Measurements from ENCODE around the gene TBX10. TPM values are rescaled to one million over a fixed set of nuclear protein-coding genes. Genes with fewer than 3 reads are reported as not detected.
A peak's percentile ranks its signal among the peaks of the same experiment; 100 is the strongest.

TBX10 gene
- total and polyA plus RNA-seq, 7 experiments from 2014 or later: not detected

DNA sequence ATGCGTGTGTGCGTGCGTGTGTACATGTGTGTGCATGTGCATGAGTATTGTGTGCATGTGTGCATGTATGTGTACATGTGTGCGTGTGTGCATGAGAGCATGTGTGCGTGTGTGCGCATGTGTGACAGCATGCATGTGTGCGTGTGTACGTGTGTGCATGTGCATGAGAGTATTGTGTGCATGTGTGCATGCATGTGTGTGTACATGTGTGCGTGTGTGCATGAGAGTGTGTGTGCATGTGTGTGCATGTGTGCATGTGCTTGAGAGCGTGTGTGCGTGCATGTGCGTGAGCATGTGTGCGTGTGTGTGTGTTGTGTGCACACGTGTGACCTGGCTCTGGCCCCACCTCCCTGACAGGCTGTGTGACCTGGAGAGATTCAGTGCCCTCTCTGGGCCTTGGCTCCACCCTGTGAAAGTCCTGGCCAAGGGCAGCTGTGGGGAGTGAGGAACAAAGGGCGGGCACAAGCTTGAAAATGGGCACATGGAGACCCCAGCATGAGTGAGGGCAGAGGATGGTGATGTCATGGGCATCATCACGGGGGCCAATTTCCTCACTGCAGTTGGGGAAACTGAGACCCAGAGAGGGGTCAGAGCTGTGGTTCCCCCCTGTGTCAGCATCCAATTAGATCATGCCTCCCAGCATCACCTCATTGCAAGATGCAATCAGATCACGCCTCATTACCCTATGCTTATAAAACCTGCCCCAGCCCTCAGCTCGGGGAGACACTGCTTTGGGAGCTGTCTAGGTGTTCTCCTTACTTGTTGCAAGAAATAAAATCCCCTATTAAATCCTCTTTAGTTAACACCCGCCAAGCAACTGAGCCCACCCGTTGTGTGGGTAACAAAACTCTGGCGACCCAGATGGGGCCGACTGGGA is 10.3 kb upstream of the TBX10 start:
- ATAC-seq (no peak), DNase-seq (no peak)
- intact Hi-C loops (cut with micrococcal nuclease): loop anchor here in 1 of 2 donors (1.0 kb wide), 1 partner anchor 20 kb away; no protein-coding TSS in a partner anchor
- peaks cover 11 to 41% (median 35%) of the 10 kb centered on the region in 7 donors for H3K4me1 Mint-ChIP-seq
- H3K27me3 Mint-ChIP-seq: peaks cover 0 to 21% (median 5%) of the 10 kb centered on the region in 5 donors
- no peaks in the 10 kb centered on the region for H3K36me3 Mint-ChIP-seq
- Histone ChIP-seq H3K9me3 (ENCODE audit: control insufficient read depth in 2 of 3, low read length in 3 of 3) (no peaks in the 10 kb centered on the region), H3K27me3 (ENCODE audit: control insufficient read depth in 2 of 2, insufficient read depth in 2 of 2, low read length in 2 of 2) (no peaks in the 10 kb centered on the region), H3K27ac (ENCODE audit: low read depth, low read length) (peak overlapping the region; percentile 83), H3K4me3 (ENCODE audit: low read length) (peak overlapping the region; percentile 73), H3K36me3 (ENCODE audit: control insufficient read depth in 2 of 3, insufficient read depth in 3 of 3, low read length in 3 of 3) (no peaks in the 10 kb centered on the region), H3K4me1 (ENCODE audit: control insufficient read depth in 2 of 2, insufficient read depth in 2 of 2, low read length in 2 of 2) (peaks cover 23 to 38% of the 10 kb centered on the region in 2 donors)
- peaks cover 0 to 3% (median 0%) of the 10 kb centered on the region in 11 donors for H3K9me3 Mint-ChIP-seq
- CTCF ChIA-PET: interaction anchor here (0.9 to 2.3 kb wide), 5 partner anchors 18 to 57 kb away, joined by 3 to 9 read pairs (median 4); partner anchors contain the start of gene NUDT8
- POLR2A ChIA-PET: interaction anchor here (0.9 to 1.3 kb wide), 2 partner anchors 17 to 20 kb away, joined by 3 to 13 read pairs; partner anchors contain the start of gene NUDT8
- H3K4me3 Mint-ChIP-seq: peak overlapping the region; percentile 80 to 96 (median 92)
- H3K27ac Mint-ChIP-seq: peak overlapping the region; percentile 90 to 99 (median 96)

DNA sequence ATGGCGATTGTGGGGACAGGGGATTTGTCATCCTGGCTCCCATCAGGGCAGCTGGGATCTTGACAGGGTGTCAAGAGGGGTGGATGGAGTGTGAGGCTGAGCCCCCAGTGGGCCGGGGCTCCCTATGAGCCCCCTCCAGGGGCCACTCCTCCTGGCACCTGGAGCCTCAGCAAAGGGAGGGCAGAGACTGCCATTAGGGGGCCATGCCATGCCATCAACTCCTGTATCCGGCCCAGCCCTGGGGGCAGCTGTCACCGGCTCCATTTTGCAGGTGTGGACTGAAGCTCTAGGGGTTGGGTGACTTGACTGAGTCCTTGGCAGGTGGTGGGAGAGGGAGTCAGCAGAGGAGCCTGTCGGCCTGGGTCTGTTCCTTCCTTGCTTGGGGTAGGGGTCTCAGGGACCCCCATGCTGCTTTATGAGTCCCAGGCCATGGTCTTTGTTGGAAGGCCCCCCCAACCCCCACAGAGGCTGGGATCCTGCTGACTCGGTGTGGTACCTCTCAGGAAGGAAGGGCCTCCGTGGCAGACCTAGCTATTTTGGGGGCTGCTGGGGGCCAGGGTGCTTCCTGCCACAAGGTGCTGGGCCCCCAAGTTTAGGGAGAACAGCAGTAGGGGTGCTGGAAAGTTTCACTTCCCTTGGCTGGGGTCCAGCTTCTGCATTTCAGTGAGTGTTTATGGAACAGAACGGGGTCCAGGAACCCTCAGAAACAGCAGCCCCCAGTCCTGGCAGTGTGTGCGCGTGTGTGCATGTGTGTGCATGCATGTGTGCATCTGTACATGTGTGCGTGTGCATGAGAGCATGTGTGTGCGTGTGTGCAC is 9.4 kb upstream of the TBX10 start:
- H3K36me3 ChIP-seq (ENCODE audit: control insufficient read depth in 2 of 3, insufficient read depth in 3 of 3, low read length in 3 of 3): no peaks in the 10 kb centered on the region
- ATAC-seq (no peak), DNase-seq (no peak)
- Mint-ChIP-seq H3K36me3 (no peaks in the 10 kb centered on the region), H3K27ac (peak overlapping the region in 3 of 9 donors; percentile 19 to 56 (median 26)), H3K4me3 (peak overlapping the region in 2 of 10 donors; percentile 40 to 59), H3K9me3 (peaks cover 0 to 3% (median 0%) of the 10 kb centered on the region in 11 donors), H3K27me3 (peaks cover 0 to 18% (median 5%) of the 10 kb centered on the region in 5 donors), H3K4me1 (peaks cover 11 to 41% (median 35%) of the 10 kb centered on the region in 7 donors)
- peaks cover 23 to 38% of the 10 kb centered on the region in 2 donors for H3K4me1 ChIP-seq (ENCODE audit: control insufficient read depth in 2 of 2, insufficient read depth in 2 of 2, low read length in 2 of 2)
- H3K27ac ChIP-seq (ENCODE audit: low read depth, low read length): no peak overlapping the region
- CTCF ChIA-PET: interaction anchor here (0.7 to 2.3 kb wide), 6 partner anchors 10 to 298 kb away, joined by 3 to 8 read pairs (median 4); no protein-coding TSS in a partner anchor
- POLR2A ChIA-PET: interaction anchor here (0.6 to 1.2 kb wide), 3 partner anchors 10 to 65 kb away, joined by 4 to 5 read pairs (median 4); no protein-coding TSS in a partner anchor
- H3K9me3 ChIP-seq (ENCODE audit: control insufficient read depth in 2 of 3, low read length in 3 of 3): no peaks in the 10 kb centered on the region
- no peak overlapping the region for H3K4me3 ChIP-seq (ENCODE audit: low read length)
- H3K27me3 ChIP-seq (ENCODE audit: control insufficient read depth in 2 of 2, insufficient read depth in 2 of 2, low read length in 2 of 2): no peaks in the 10 kb centered on the region
- intact Hi-C loops (cut with micrococcal nuclease): loop anchor here in 1 of 2 donors (1.0 kb wide), 1 partner anchor 10 kb away; no protein-coding TSS in a partner anchor

DNA sequence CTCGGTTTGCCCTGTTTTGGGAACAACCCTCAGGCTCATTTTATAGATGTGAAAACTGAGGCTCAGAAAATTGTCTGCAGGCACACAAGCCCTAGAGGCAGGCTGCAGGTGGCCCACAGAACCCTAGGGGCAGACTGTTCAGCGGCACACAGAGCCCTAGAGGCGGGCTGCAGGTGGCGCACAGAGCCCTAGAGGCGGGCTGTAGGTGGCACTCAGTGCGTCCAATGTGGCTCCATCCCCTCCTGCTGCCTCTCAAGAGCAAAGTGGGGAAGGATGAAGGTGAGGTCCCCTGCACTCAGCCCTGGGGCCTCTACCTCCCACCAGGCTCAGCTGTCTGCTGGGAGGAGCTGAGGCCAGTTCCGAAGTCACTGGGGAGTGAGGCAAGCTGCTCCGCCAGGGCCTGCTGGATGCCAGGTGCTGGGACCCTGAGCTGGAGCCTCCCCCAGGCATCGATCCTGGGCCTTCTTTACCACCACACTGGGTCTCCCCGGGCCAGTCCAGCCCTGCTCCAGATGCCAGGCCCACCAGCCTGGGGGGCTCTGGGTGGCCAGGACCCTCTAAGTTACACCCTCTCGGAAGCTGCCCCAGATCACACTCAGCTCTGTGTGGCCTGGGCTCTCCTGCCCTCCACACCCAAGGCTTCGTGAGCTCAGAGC is 8.7 kb upstream of the TBX10 start:
- DNase-seq: peak in 7 of 9 donors; percentile 48 to 69 (median 58)
- no peaks in the 10 kb centered on the region for H3K36me3 ChIP-seq (ENCODE audit: control insufficient read depth in 2 of 3, insufficient read depth in 3 of 3, low read length in 3 of 3)
- peaks cover 11 to 41% (median 35%) of the 10 kb centered on the region in 7 donors for H3K4me1 Mint-ChIP-seq
- H3K4me1 ChIP-seq (ENCODE audit: control insufficient read depth in 2 of 2, insufficient read depth in 2 of 2, low read length in 2 of 2): peaks cover 23 to 38% of the 10 kb centered on the region in 2 donors
- intact Hi-C loops (cut with micrococcal nuclease): loop anchor here in 1 of 2 donors (1.0 kb wide), 1 partner anchor 11 kb away; no protein-coding TSS in a partner anchor
- no peak overlapping the region for H3K4me3 ChIP-seq (ENCODE audit: low read length)
- CTCF ChIA-PET: interaction anchor here (1.0 to 2.3 kb wide), 6 partner anchors 11 to 297 kb away, joined by 3 to 8 read pairs (median 4); no protein-coding TSS in a partner anchor
- peaks cover 0 to 15% (median 5%) of the 10 kb centered on the region in 5 donors for H3K27me3 Mint-ChIP-seq
- POLR2A ChIA-PET: interaction anchor here (0.6 to 2.4 kb wide), 4 partner anchors 11 to 64 kb away, joined by 4 to 9 read pairs (median 4); partner anchors contain the start of gene NUDT8
- H3K4me3 Mint-ChIP-seq: peak overlapping the region in 6 of 10 donors; percentile 12 to 71 (median 40)
- no peaks in the 10 kb centered on the region for H3K9me3 ChIP-seq (ENCODE audit: control insufficient read depth in 2 of 3, low read length in 3 of 3)
- ATAC-seq: peak; percentile 89
- peaks cover 0 to 3% (median 0%) of the 10 kb centered on the region in 11 donors for H3K9me3 Mint-ChIP-seq
- H3K27ac ChIP-seq (ENCODE audit: low read depth, low read length): no peak overlapping the region
- H3K27me3 ChIP-seq (ENCODE audit: control insufficient read depth in 2 of 2, insufficient read depth in 2 of 2, low read length in 2 of 2): no peaks in the 10 kb centered on the region
- no peaks in the 10 kb centered on the region for H3K36me3 Mint-ChIP-seq
- H3K27ac Mint-ChIP-seq: peak overlapping the region in 4 of 9 donors; percentile 21 to 55 (median 50)

DNA sequence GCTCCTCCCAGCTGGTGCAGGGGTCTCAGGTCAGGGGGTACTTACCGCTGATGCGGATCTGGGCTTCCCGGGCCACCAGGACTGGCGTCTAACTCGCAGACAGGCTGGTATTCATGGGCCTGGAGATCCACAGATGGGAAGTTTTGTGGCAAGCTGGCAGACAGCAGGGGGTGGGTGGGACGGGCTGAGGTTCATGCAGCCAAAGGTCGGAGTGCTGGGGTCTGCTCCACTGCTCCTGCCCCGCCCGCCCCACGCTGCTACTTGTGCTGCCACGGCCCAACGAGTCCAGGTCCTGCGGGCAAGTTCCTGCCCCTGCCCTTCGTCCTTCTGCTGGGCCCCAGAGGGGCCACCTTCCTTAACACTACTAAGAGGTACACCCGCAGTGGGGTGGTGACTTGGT is 7.9 kb upstream of the TBX10 start:
- peaks cover 0 to 13% (median 5%) of the 10 kb centered on the region in 5 donors for H3K27me3 Mint-ChIP-seq
- intact Hi-C loops (cut with micrococcal nuclease): no loop called here
- ChIA-PET CTCF (interaction anchor here (1.0 to 2.3 kb wide), 5 partner anchors 11 to 296 kb away, joined by 3 to 8 read pairs (median 7); partner anchors contain the start of gene NUDT8), POLR2A (interaction anchor here (0.6 to 2.4 kb wide), 3 partner anchors 18 to 914 kb away, joined by 3 to 9 read pairs (median 3); partner anchors contain the start of gene NUDT8)
- peak overlapping the region in 2 of 10 donors; percentile 58 to 71 for H3K4me3 Mint-ChIP-seq
- no peak overlapping the region for H3K27ac ChIP-seq (ENCODE audit: low read depth, low read length)
- peaks cover 0 to 3% (median 0%) of the 10 kb centered on the region in 11 donors for H3K9me3 Mint-ChIP-seq
- H3K36me3 ChIP-seq (ENCODE audit: control insufficient read depth in 2 of 3, insufficient read depth in 3 of 3, low read length in 3 of 3): no peaks in the 10 kb centered on the region
- H3K9me3 ChIP-seq (ENCODE audit: control insufficient read depth in 2 of 3, low read length in 3 of 3): no peaks in the 10 kb centered on the region
- H3K4me1 Mint-ChIP-seq: peaks cover 11 to 41% (median 35%) of the 10 kb centered on the region in 7 donors
- peaks cover 23 to 38% of the 10 kb centered on the region in 2 donors for H3K4me1 ChIP-seq (ENCODE audit: control insufficient read depth in 2 of 2, insufficient read depth in 2 of 2, low read length in 2 of 2)
- H3K27me3 ChIP-seq (ENCODE audit: control insufficient read depth in 2 of 2, insufficient read depth in 2 of 2, low read length in 2 of 2): no peaks in the 10 kb centered on the region
- no peak overlapping the region for H3K4me3 ChIP-seq (ENCODE audit: low read length)
- DNase-seq (no peak), ATAC-seq (no peak)
- peak overlapping the region in 1 of 9 donors; percentile 51 for H3K27ac Mint-ChIP-seq
- no peaks in the 10 kb centered on the region for H3K36me3 Mint-ChIP-seq

DNA sequence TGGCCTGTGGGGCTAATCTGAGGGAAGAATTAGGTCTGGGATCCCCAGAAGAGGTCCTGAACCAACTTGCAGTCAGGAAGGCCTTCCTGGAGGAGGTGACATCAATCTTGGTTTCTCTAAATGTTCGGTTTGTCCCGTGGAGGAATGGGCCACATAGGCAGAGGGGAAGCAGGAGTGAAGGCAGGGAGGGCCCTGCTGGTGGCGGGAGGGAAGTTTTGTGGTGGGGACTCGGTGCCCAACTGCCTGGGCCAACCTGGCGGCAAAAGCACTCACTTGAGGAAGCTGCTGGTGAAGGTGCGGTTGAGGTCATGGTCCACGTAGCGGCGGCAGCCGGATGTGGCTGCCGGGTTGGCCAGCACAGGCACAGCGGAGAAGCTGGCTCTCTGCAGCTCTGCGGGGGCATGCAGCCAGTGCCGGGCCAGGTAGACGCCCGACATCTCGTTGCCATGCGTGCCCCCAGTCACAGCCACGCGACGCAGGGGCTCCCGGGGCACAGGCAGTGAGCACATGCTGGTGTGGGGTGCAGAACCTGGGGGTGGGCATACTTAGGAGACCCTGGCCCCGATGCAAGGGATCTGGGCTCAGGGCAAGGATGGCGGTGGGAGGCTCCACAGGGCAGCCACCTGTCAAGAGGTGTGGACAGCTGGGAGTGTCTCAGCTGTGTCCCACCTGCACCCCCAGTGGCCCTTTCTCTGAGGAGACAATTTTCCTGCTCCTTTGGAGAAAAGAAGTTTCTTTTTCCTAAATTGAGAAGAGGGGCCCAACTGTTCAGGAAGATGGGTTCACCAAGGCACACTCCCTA is 7.2 kb upstream of the TBX10 start:
- Histone ChIP-seq H3K27me3 (ENCODE audit: control insufficient read depth in 2 of 2, insufficient read depth in 2 of 2, low read length in 2 of 2) (no peaks in the 10 kb centered on the region), H3K4me3 (ENCODE audit: low read length) (no peak overlapping the region), H3K9me3 (ENCODE audit: control insufficient read depth in 2 of 3, low read length in 3 of 3) (no peaks in the 10 kb centered on the region), H3K4me1 (ENCODE audit: control insufficient read depth in 2 of 2, insufficient read depth in 2 of 2, low read length in 2 of 2) (peaks cover 23 to 38% of the 10 kb centered on the region in 2 donors), H3K36me3 (ENCODE audit: control insufficient read depth in 2 of 3, insufficient read depth in 3 of 3, low read length in 3 of 3) (no peaks in the 10 kb centered on the region), H3K27ac (ENCODE audit: low read depth, low read length) (no peak overlapping the region)
- Mint-ChIP-seq H3K27ac (peak overlapping the region in 7 of 9 donors; percentile 19 to 64 (median 43)), H3K4me1 (peaks cover 11 to 41% (median 32%) of the 10 kb centered on the region in 7 donors), H3K27me3 (peaks cover 0 to 9% (median 5%) of the 10 kb centered on the region in 5 donors), H3K4me3 (peak overlapping the region; percentile 42 to 80 (median 72)), H3K9me3 (peaks cover 0 to 3% (median 0%) of the 10 kb centered on the region in 11 donors), H3K36me3 (no peaks in the 10 kb centered on the region)
- peak in 2 of 9 donors; percentile 23 to 28 for DNase-seq
- ChIA-PET POLR2A (interaction anchor here (0.9 to 2.4 kb wide), 3 partner anchors 10 to 32 kb away, joined by 3 to 9 read pairs (median 3); partner anchors contain the start of gene NUDT8), CTCF (interaction anchor here (0.9 to 1.5 kb wide), 3 partner anchors 12 to 19 kb away, joined by 3 to 7 read pairs (median 6); partner anchors contain the start of gene NUDT8)
- intact Hi-C loops (cut with micrococcal nuclease): loop anchor here in 1 of 2 donors (1.0 kb wide), 1 partner anchor 40 kb away; the partner anchor contains the start of gene NDUFV1
- ATAC-seq: peak; percentile 45
